Lower lobe of right lung (tissue), 2 donors: ENCODE data around the gene PERCC1. TPM values are rescaled to one million over a fixed set of nuclear protein-coding genes. Genes with fewer than 3 reads are reported as not detected.

Experiments
- ATAC-seq, 2 donors: fragments of 200-7000 bp; cut with Tn5 transposase; one replicate each; pipeline ENCODE4 v1.9.1; 2020 to 2022; ENCODE audit warnings: mild to moderate bottlenecking in 2 of 2, moderate library complexity in 2 of 2
- DNase-seq: peaks from one replicate; pipeline ENCODE4 v3.0.0-alpha.2; 2020
- H3K27ac ChIP-seq: fragments of 200-600 bp; one replicate; pipeline ENCODE4 v1.8.0; 2022
- H3K27me3 ChIP-seq: fragments of 200-600 bp; one replicate; pipeline ENCODE4 v1.8.0; 2022; ENCODE audit warnings: low read depth
- H3K36me3 ChIP-seq: fragments of 200-600 bp; one replicate; pipeline ENCODE4 v1.8.0; 2022; ENCODE audit warnings: mild to moderate bottlenecking
- H3K4me1 ChIP-seq: fragments of 200-600 bp; one replicate; pipeline ENCODE4 v1.8.0; 2022
- H3K4me3 ChIP-seq: fragments of 200-600 bp; one replicate; pipeline ENCODE4 v1.8.0; 2022; ENCODE audit warnings: mild to moderate bottlenecking
- H3K9me3 ChIP-seq: fragments of 200-600 bp; one replicate; pipeline ENCODE4 v1.8.0; 2022
- intact Hi-C: fragments of 100-400 bp; cut with DNase I; formaldehyde crosslinking; loops from one replicate; pipeline ENCODE4 v1.11.0; 2022
- total RNA-seq: library from RNA; stranded (reverse); fragmentation: NEBNext Ultra II Directional; extraction: Animal tissue kit (Norgen Biotek cat#: 25700); gene quantifications from one replicate; pipeline ENCODE4 v1.2.1, GENCODE V29; 2021
- TF ChIP-seq, protein P1 (sequence below): fragments of 200-600 bp; IDR thresholded peaks from one replicate; pipeline ENCODE4 v1.8.0; 2022; ENCODE audit warnings: antibody characterized with exemption, mild to moderate bottlenecking
- donor health status: DM: no; HTN: yes; CAD: no; lungs with severe emphysema.

Gene PERCC1
- total RNA-seq, 1 donor from 2014 or later: not detected

DNA sequence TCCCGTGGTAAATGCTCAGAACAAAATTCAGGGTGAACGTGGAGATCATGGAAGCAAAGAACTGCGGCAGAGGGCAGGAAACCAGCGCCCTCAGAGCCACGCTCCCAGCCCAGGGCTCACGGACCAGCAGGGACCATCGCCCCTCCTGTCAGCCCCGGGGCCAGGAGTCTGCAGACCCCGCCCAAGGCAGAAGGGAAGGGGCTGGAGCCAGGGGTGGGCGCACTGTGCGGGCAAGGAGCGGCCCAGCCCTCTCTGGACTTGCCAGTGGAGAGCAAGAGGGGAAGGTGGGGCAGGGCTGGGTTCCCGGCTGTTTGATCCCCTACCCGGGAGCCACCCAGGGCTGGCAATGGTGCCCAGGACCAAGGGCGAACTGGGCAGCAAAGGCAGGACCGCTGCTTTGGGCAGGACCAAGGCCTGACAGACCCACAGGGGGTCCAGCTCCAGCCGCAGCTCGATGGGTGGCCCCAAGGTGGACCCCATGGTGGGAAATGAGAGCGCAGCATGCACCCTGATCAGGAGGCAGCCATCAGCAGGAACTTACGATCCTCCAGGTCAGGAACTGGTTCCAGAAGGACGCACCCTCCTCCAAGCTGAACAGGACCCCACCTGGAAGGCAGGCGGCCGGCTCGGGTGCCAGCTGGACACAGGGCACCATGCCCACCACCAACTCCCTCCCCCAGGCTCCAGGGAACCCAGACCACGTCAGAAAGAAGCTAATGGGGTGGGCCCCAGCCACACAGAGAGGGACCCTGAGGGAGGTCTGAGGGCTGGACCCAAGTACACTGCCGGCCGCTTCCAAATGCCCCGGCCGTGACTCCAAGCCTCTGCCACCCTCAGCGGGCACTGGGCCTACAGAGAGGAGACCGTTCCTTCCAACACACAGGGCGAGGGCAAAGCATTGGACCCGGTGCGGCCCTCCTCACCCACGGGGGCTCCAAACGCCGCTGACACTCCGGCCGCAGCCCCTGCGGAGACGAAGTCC lies 24.6 kb downstream of the PERCC1 start:
- peaks cover 92% of the 10 kb centered on the region for H3K36me3 ChIP-seq
- no peak overlapping the region for H3K27ac ChIP-seq
- no peak overlapping the region for H3K4me3 ChIP-seq
- H3K27me3 ChIP-seq: no peaks in the 10 kb centered on the region
- ATAC-seq: no peak
- no peak for DNase-seq
- intact Hi-C loops: no loop called here
- H3K9me3 ChIP-seq: no peaks in the 10 kb centered on the region
- no peaks in the 10 kb centered on the region for H3K4me1 ChIP-seq
- TF ChIP-seq, protein P1, sequence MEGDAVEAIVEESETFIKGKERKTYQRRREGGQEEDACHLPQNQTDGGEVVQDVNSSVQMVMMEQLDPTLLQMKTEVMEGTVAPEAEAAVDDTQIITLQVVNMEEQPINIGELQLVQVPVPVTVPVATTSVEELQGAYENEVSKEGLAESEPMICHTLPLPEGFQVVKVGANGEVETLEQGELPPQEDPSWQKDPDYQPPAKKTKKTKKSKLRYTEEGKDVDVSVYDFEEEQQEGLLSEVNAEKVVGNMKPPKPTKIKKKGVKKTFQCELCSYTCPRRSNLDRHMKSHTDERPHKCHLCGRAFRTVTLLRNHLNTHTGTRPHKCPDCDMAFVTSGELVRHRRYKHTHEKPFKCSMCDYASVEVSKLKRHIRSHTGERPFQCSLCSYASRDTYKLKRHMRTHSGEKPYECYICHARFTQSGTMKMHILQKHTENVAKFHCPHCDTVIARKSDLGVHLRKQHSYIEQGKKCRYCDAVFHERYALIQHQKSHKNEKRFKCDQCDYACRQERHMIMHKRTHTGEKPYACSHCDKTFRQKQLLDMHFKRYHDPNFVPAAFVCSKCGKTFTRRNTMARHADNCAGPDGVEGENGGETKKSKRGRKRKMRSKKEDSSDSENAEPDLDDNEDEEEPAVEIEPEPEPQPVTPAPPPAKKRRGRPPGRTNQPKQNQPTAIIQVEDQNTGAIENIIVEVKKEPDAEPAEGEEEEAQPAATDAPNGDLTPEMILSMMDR: no peak

- DNase-seq (no peak), ATAC-seq (no peak)
- H3K36me3 ChIP-seq: peaks cover 91% of the 10 kb centered on the region
- H3K4me3 ChIP-seq: no peak overlapping the region
- H3K4me1 ChIP-seq: no peaks in the 10 kb centered on the region
- intact Hi-C loops: no loop called here
- no peak overlapping the region for H3K27ac ChIP-seq
- H3K27me3 ChIP-seq: no peaks in the 10 kb centered on the region
- TF ChIP-seq, protein P1: no peak
- H3K9me3 ChIP-seq: no peaks in the 10 kb centered on the region
Observed at GRCh38 chr16:1456951-1457350, 26.1 kb downstream of the PERCC1 start.

GRCh38 chr16:1457489-1458245 lies 26.8 kb downstream of the PERCC1 start:
- intact Hi-C loops: no loop called here
- Histone ChIP-seq H3K27ac (no peak overlapping the region), H3K4me1 (no peaks in the 10 kb centered on the region), H3K27me3 (no peaks in the 10 kb centered on the region), H3K4me3 (no peak overlapping the region), H3K36me3 (peaks cover 84% of the 10 kb centered on the region), H3K9me3 (no peaks in the 10 kb centered on the region)
- TF ChIP-seq, protein P1: no peak
- ATAC-seq: no peak
- DNase-seq: no peak

DNA sequence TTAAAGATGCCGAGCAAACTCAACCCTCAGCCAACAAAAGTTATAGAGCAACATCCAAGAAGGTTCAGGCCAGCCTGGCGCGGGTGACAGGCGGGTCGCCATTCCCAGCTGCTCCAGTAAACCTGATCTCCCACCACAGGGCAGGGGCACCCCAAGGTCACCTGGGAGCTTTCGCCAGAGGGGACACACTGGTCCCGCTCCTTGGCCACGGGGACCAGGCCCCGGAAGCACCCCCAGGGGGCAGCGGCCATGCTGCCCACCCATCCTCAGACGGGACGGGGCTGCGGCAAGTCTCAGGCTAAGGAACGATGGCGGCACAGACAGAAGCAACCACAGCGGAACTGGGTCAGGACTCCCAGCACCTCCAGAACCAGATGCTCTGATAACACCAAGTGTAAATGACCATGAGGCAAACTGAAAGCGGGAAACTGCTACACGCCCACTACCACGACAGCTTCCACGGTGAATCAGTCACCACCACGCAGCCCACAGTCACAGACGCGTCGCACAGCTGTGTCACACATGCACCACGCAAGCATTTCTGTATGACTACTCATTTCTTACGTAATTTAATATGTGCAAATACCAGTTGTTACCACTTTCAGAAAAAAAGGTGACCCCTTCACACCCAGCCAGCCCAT lies 27.6 kb downstream of the PERCC1 start:
- H3K36me3 ChIP-seq: peaks cover 84% of the 10 kb centered on the region

GRCh38 chr16:1458977-1459341 lies 28.1 kb downstream of the PERCC1 start:
- H3K36me3 ChIP-seq: peaks cover 84% of the 10 kb centered on the region
- TF ChIP-seq, protein P1: no peak
- H3K9me3 ChIP-seq: no peaks in the 10 kb centered on the region
- intact Hi-C loops: no loop called here
- H3K27ac ChIP-seq: no peak overlapping the region
- DNase-seq: no peak
- H3K4me3 ChIP-seq: no peak overlapping the region
- ATAC-seq: no peak
- H3K4me1 ChIP-seq: no peaks in the 10 kb centered on the region
- H3K27me3 ChIP-seq: no peaks in the 10 kb centered on the region

More for the DNA sequence above, 27.6 kb downstream of the PERCC1 start:
- Histone ChIP-seq H3K4me1 (no peaks in the 10 kb centered on the region), H3K27me3 (no peaks in the 10 kb centered on the region), H3K27ac (no peak overlapping the region), H3K9me3 (no peaks in the 10 kb centered on the region), H3K4me3 (no peak overlapping the region)
- no peak for DNase-seq
- intact Hi-C loops: no loop called here
- TF ChIP-seq, protein P1: no peak
- ATAC-seq: no peak
